Spinal cord (tissue), 4 donors: ENCODE measurements around the gene ZNF878. TPM values are rescaled to one million over a fixed set of nuclear protein-coding genes. Genes with fewer than 3 reads are reported as not detected.

Source experiments
- polyA plus RNA-seq, 2 donors: library from polyadenylated mRNA; unstranded; fragments of 120-200 nt; gene quantifications; one replicate each; pipeline ENCODE4 v1.2.1, GENCODE V29; 2013; ENCODE audit not compliant: insufficient read length in 2 of 2
- small RNA-seq: library from RNA; depleted of rRNA; stranded (forward); fragments of <200 nt; gene quantifications from one replicate; pipeline ENCODE3, GENCODE V24; 2014; ENCODE audit warnings: low replicate concordance
- total RNA-seq, 2 donors: library from RNA; depleted of rRNA in 1 of 2; stranded (reverse); fragments of 120-200 nt in 1 of 2; fragments of >200 nt in 1 of 2; gene quantifications; one replicate each; pipeline versions ENCODE4 v1.2.3 to v1.2.4, GENCODE V29; 2013 to 2014

ZNF878 gene
- total and polyA plus RNA-seq, 4 donors: 0.44 to 1.6 (median 0.61) TPM

Small RNAs within 50 kb of the gene (small RNA-seq; reads per million reads assigned to genes)
- gene RF00019: not detected
- gene RNA5SP464: not detected
- not detected for gene RNA5SP465
- gene RNA5SP466: not detected

Other genes starting within 250 kb of the ZNF878 start
- gene ZNF440, start 238.7 kb downstream of the ZNF878 start, total RNA-seq: 10 to 100 TPM; 20.6 to 21.0 TPM
- 10 to 100 TPM; 13.1 to 22.6 TPM for gene ZNF440, start 238.7 kb downstream of the ZNF878 start, polyA plus RNA-seq
- gene ZNF439, start 204.2 kb downstream of the ZNF878 start, total RNA-seq: 10 to 100 TPM; 21.8 to 30.2 TPM
- gene ZNF439, start 204.2 kb downstream of the ZNF878 start, polyA plus RNA-seq: 10 to 100 TPM; 21.7 to 23.3 TPM
- gene ZNF69, start 165.2 kb downstream of the ZNF878 start, total RNA-seq: 10 to 100 TPM; 17.2 to 19.8 TPM
- 10 to 100 TPM in 1 of 2 donors, 1 to 10 TPM in 1; 7.5 to 13.7 TPM for gene ZNF69, start 165.2 kb downstream of the ZNF878 start, polyA plus RNA-seq
- 10 to 100 TPM; 14.2 to 22.2 TPM for gene ZNF700, start 127.9 kb downstream of the ZNF878 start, total RNA-seq
- gene ZNF700, start 127.9 kb downstream of the ZNF878 start, polyA plus RNA-seq: 10 to 100 TPM; 10.9 to 14.0 TPM
- gene ZNF763, start 87.9 kb downstream of the ZNF878 start, total RNA-seq: 1 to 10 TPM; 4.8 to 5.7 TPM
- gene ZNF763, start 87.9 kb downstream of the ZNF878 start, polyA plus RNA-seq: 1 to 10 TPM; 3.8 to 4.8 TPM
- gene ZNF433, start 17.3 kb downstream of the ZNF878 start, total RNA-seq: 10 to 100 TPM; 13.3 to 21.1 TPM
- 10 to 100 TPM in 1 of 2 donors, 1 to 10 TPM in 1; 7.7 to 11.9 TPM for gene ZNF433, start 17.3 kb downstream of the ZNF878 start, polyA plus RNA-seq
- 10 to 100 TPM; 23.1 to 24.2 TPM for gene ZNF844, start 11.8 kb upstream of the ZNF878 start, total RNA-seq
- 10 to 100 TPM; 11.2 to 12.1 TPM for gene ZNF844, start 11.8 kb upstream of the ZNF878 start, polyA plus RNA-seq
- gene ZNF20, start 87.4 kb upstream of the ZNF878 start, total RNA-seq: 10 to 100 TPM in 1 of 2 donors, 1 to 10 TPM in 1; 9.6 to 10.7 TPM
- gene ZNF20, start 87.4 kb upstream of the ZNF878 start, polyA plus RNA-seq: 1 to 10 TPM; 4.4 to 5.6 TPM
- gene ZNF625, start 103.8 kb upstream of the ZNF878 start, total RNA-seq: 10 to 100 TPM; 21.9 to 25.8 TPM
- 10 to 100 TPM; 15.2 to 17.8 TPM for gene ZNF625, start 103.8 kb upstream of the ZNF878 start, polyA plus RNA-seq
- 10 to 100 TPM; 18.7 to 25.2 TPM for gene ZNF136, start 110.1 kb upstream of the ZNF878 start, total RNA-seq
- 10 to 100 TPM; 13.3 to 15.3 TPM for gene ZNF136, start 110.1 kb upstream of the ZNF878 start, polyA plus RNA-seq
- gene ZNF44, start 241.9 kb upstream of the ZNF878 start, total RNA-seq: 10 to 100 TPM; 18.9 to 20.7 TPM
- 10 to 100 TPM; 14.9 to 18.0 TPM for gene ZNF44, start 241.9 kb upstream of the ZNF878 start, polyA plus RNA-seq